ENCODE data around the gene INSYN2B. TPM values are rescaled to one million over a fixed set of nuclear protein-coding genes. Genes with fewer than 3 reads are reported as not detected.

INSYN2B gene
- total and polyA plus RNA-seq, 2 of the 8 experiments (the other 6 are each of a cell fraction or from before 2014, with no cell fraction given) = not detected

DNA sequence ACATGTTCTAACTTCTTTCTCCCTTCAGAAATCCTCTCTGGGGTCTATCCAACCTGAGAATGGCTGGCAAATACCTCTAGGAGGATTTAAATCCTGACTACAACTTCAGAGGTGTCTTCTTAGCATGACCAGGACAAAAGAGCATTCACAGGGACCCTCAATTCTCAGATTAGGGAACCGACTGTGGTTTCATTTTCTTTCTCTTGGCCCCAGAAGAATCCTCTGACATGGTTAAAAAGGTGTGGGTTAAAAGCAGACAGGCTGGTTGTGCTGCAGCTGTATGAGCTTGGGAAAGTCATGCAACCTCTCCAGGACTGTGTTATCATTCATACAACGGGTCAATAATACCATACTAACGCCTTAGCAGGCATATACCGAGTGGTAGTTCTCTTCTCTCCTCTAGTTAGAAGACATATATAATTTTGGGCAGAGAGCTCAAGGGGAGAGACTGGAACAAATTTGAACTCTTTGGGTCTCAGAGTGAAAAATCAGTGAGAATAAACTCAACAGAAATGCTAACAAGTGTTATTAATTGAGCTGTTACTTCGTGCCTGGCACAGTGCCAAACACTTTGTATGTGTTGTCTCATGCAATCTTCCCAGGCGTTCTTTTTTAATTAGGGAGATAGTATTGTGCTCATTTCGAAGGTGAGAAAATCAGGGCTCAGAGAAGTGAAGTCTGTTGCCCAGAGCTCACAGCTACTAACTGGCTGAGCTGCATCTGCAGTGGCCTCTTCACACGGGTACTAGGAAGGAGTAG is 35.2 kb downstream of the INSYN2B start:
- Histone ChIP-seq H3K4me1 (replicated peaks in 1 of 4; ENCODE audit: control insufficient read depth in 3 of 4, insufficient read depth in 4 of 4, low read length in 3 of 4) (peaks cover 5 to 7% (median 5%) of the 10 kb centered on the region in 4 experiments; a peak in 6 of 7 replicates), H3K79me2 (ENCODE audit: control insufficient read depth in 1 of 2, insufficient read depth in 2 of 2, low read length in 2 of 2) (no peaks in the 10 kb centered on the region), H3K14ac (ENCODE audit: insufficient read length) (no peak overlapping the region), H2BK12ac (ENCODE audit: low read depth, low read length) (no peak overlapping the region), H3K9me3 (ENCODE audit: insufficient read depth in 2 of 2, low read depth in 1 of 2, low read length in 1 of 2) (no peaks in the 10 kb centered on the region), H2AK5ac (ENCODE audit: low read depth, low read length) (peak overlapping the region; percentile 71; the same call in 1 of the 2 replicates), H4K8ac (ENCODE audit: extremely low read depth, insufficient read depth, low read length) (no peak overlapping the region), H4K5ac (ENCODE audit: insufficient read length, low read depth, low read length) (no peak overlapping the region), H3K9ac (replicated peaks in 1 of 4; ENCODE audit: extremely low read depth in 1 of 4, low read depth in 3 of 4, low read length in 3 of 4) (no peak overlapping the region), H2BK20ac (ENCODE audit: low read length) (no peak overlapping the region), H2BK5ac (ENCODE audit: low read depth, low read length) (no peak overlapping the region), H4K20me1 (replicated peaks in 1 of 2; ENCODE audit: control insufficient read depth in 1 of 2, insufficient read depth in 2 of 2, low read length in 2 of 2) (no peaks in the 10 kb centered on the region), H3K4ac (replicated peaks; ENCODE audit: insufficient read length, low read depth, low read length) (no peak overlapping the region), H3K27me3 (replicated peaks in 1 of 4; ENCODE audit: control insufficient read depth in 3 of 4, extremely low read depth in 1 of 4, insufficient read depth in 3 of 4, low read length in 3 of 4) (no peaks in the 10 kb centered on the region), H3K79me1 (ENCODE audit: low read depth, low read length) (no peaks in the 10 kb centered on the region), H3K23ac (ENCODE audit: insufficient read length) (no peak overlapping the region), H3K4me3 (ENCODE audit: extremely low read depth in 1 of 4, insufficient read depth in 2 of 4, low read depth in 3 of 4, low read length in 4 of 4) (no peak overlapping the region), H2AFZ (ENCODE audit: low read length) (peak overlapping the region; percentile 80; the same call in 1 of the 2 replicates), H3K36me3 (ENCODE audit: control insufficient read depth in 2 of 4, insufficient read depth in 4 of 4, low read length in 3 of 4) (no peaks in the 10 kb centered on the region), H4K91ac (replicated peaks; ENCODE audit: insufficient read length, low read length) (no peak overlapping the region), H2BK120ac (replicated peaks; ENCODE audit: low read depth, low read length) (no peak overlapping the region), H3K18ac (ENCODE audit: extremely low read depth, low read length) (no peak overlapping the region), H2BK15ac (ENCODE audit: low read length) (no peak overlapping the region), H3K56ac (replicated peaks; ENCODE audit: insufficient read length, low read depth, low read length) (no peak overlapping the region), H3K23me2 (ENCODE audit: low read depth, low read length) (no peaks in the 10 kb centered on the region; the same call in 1 of the 2 replicates), H3K27ac (ENCODE audit: low read depth, low read length) (no peak overlapping the region), H3K4me2 (ENCODE audit: insufficient read depth in 1 of 2, low read depth in 2 of 2, low read length in 2 of 2) (no peak overlapping the region)
- DNase-seq (ENCODE audit: low read depth in 1 of 2, low spot score in 2 of 2) = no peak
- ChIA-PET POLR2A (ENCODE audit: partially characterized antibody) (no interaction called here), CTCF (ENCODE audit: partially characterized antibody) (interaction anchor here (1.1 to 1.3 kb wide), 4 partner anchors 22 to 126 kb away, joined by 4 to 6 read pairs (median 5); partner anchors contain the start of gene INSYN2B)
- FAIRE-seq = no peak
- 91% methylated on average over 8 of the region's 8 CpGs; no CpG with 5 or more reads in 1 of the 2 experiments for WGBS, 2 experiments (ENCODE audit: extremely low coverage in 1 of 2, insufficient coverage in 1 of 2, insufficient read length in 1 of 2, insufficient replicate concordance in 2 of 2, low coverage in 1 of 2, low lambda C conversion rate in 2 of 2, missing lambda C conversion rate in 1 of 2)
- TF ChIP-seq TAF1 (IDR thresholded peaks at IDR 0.05; ENCODE audit: low read depth, low read length) = no peak
- no peak for TF ChIP-seq SP1 (IDR thresholded peaks at IDR 0.05; ENCODE audit: low read depth, low read length)
- no peak for TF ChIP-seq TAF7 (optimal IDR thresholded peaks at IDR 0.05; ENCODE audit: borderline replicate concordance, low read depth, low read length)
- no peak for TF ChIP-seq SP2 (IDR thresholded peaks at IDR 0.05; ENCODE audit: low read length)
- no peak for TF ChIP-seq EZH2 (IDR thresholded peaks at IDR 0.05; ENCODE audit: low read depth, low read length, severe bottlenecking)
- TF ChIP-seq SP4 (IDR thresholded peaks at IDR 0.05; ENCODE audit: low read length) = no peak
- TF ChIP-seq BACH1 (IDR thresholded peaks at IDR 0.05; ENCODE audit: low read length) = no peak
- TF ChIP-seq GABPA (IDR thresholded peaks at IDR 0.05; ENCODE audit: borderline replicate concordance, insufficient read depth, low read length) = no peak
